B cell (primary cell): ENCODE data around the gene G6PD. TPM values are rescaled to one million over a fixed set of nuclear protein-coding genes. Genes with fewer than 3 reads are reported as not detected.
"Not testable (repeated sequence)": the region's sequence is repeated elsewhere in the genome, so short reads cannot be mapped to it uniquely, and the experiment has no call there.

ENCODE experiments used
- ATAC-seq: fragments of 200-7000 bp; cut with Tn5 transposase; one replicate; pipeline ENCODE4 v1.10.0; 2021; ENCODE audit warnings: low read depth, mild to moderate bottlenecking, moderate number of reproducible peaks, moderate library complexity
- CTCF ChIA-PET: fragments of 350-600 bp; sonication (Branson Sonifier 250); formaldehyde crosslinking; loops from one replicate; lab custom pipeline; 2021; ENCODE audit warnings: antibody characterized with exemption, inconsistent platforms; lab: Charles Lee
- POLR2A ChIA-PET: fragments of 350-600 bp; sonication (Branson Sonifier 250); formaldehyde crosslinking; loops from one replicate; lab custom pipeline; 2021; ENCODE audit warnings: antibody characterized with exemption; lab: Charles Lee
- DNase-seq: peaks from one replicate; pipeline ENCODE4 v3.0.0; 2013
- H2AFZ ChIP-seq: 2 replicates; pipeline ENCODE4 v1.6.1; 2012; ENCODE audit warnings: mild to moderate bottlenecking, low read depth, low read length; ENCODE audit not compliant: insufficient read depth, poor library complexity, severe bottlenecking
- H3K27ac ChIP-seq, 2 donors: 1 replicate in 1 of 2; 2 replicates in 1 of 2; pipeline ENCODE4 v1.5.1; 2012 to 2013; ENCODE audit warnings: low read length in 2 of 2, mild to moderate bottlenecking in 2 of 2, moderate library complexity in 1 of 2
- H3K27me3 ChIP-seq, 4 experiments: fragments of 200-600 bp in 1 of 4; sonication (generic) in 1 of 4; replicated peaks in 1 of 4; 1 replicate in 2 of 4; 2 replicates in 2 of 4; pipeline versions ENCODE4 v1.6.1 to v1.7.0; 2013 to 2016; ENCODE audit warnings: low read length in 3 of 4, mild to moderate bottlenecking in 2 of 4, mixed read lengths in 1 of 4, moderate library complexity in 1 of 4; ENCODE audit not compliant: insufficient read depth in 4 of 4, control insufficient read depth in 3 of 4; ENCODE audit errors: control extremely low read depth in 1 of 4
- H3K36me3 ChIP-seq, 2 experiments: replicated peaks in 1 of 2; 1 replicate in 1 of 2; 2 replicates in 1 of 2; pipeline versions ENCODE4 v1.6.1 to v1.7.1; 2013; ENCODE audit warnings: low read length in 1 of 2; ENCODE audit not compliant: insufficient read depth in 2 of 2, control insufficient read depth in 1 of 2; ENCODE audit errors: control extremely low read depth in 1 of 2, extremely low read depth in 1 of 2
- H3K4me1 ChIP-seq, 2 donors: fragments of 200-600 bp in 1 of 2; sonication (generic) in 1 of 2; 1 replicate in 1 of 2; 2 replicates in 1 of 2; pipeline versions ENCODE4 v1.5.1 to v1.6.1; 2013 to 2017; ENCODE audit warnings: low read length in 2 of 2; ENCODE audit not compliant: control insufficient read depth in 2 of 2, insufficient read depth in 2 of 2
- H3K4me2 ChIP-seq: replicated peaks from 2 replicates; pipeline ENCODE3; 2012; ENCODE audit warnings: mild to moderate bottlenecking, low read depth, low read length; ENCODE audit not compliant: poor library complexity, severe bottlenecking
- H3K4me3 ChIP-seq, 5 experiments: fragments of 200-600 bp in 1 of 5; sonication (generic) in 1 of 5; 1 replicate in 3 of 5; 2 replicates in 2 of 5; pipeline versions ENCODE4 v1.5.1 to v1.7.0; 2011 to 2016; ENCODE audit warnings: low read length in 4 of 5, mild to moderate bottlenecking in 4 of 5, low read depth in 2 of 5, control low read depth in 1 of 5, moderate library complexity in 1 of 5; ENCODE audit not compliant: insufficient read depth in 1 of 5; ENCODE audit errors: control extremely low read depth in 1 of 5, extremely low read depth in 1 of 5
- H3K79me2 ChIP-seq: fragments of 200-600 bp; sonication (generic); one replicate; pipeline ENCODE4 v1.6.0; 2016; ENCODE audit warnings: low read length; ENCODE audit not compliant: control insufficient read depth, insufficient read depth
- H3K9ac ChIP-seq: fragments of 200-600 bp; sonication (generic); 2 replicates; pipeline ENCODE4 v1.6.1; 2017; ENCODE audit warnings: mild to moderate bottlenecking, low read length, moderate library complexity
- H3K9me3 ChIP-seq, 3 donors: one replicate each; pipeline versions ENCODE4 v1.6.1 to v1.7.1; 2013; ENCODE audit warnings: low read length in 2 of 3; ENCODE audit not compliant: control insufficient read depth in 2 of 3, insufficient read depth in 1 of 3; ENCODE audit errors: control extremely low read depth in 1 of 3
- H4K20me1 ChIP-seq: 2 replicates; pipeline ENCODE4 v1.6.0; 2012; ENCODE audit warnings: mild to moderate bottlenecking, low read length; ENCODE audit not compliant: insufficient read depth, control insufficient read depth, poor library complexity, severe bottlenecking
- H3K27ac Mint-ChIP-seq: one replicate; pipeline ENCODE4 v1.8.0; 2021; ENCODE audit warnings: mixed read lengths
- H3K27me3 Mint-ChIP-seq: one replicate; pipeline ENCODE4 v1.8.0; 2021; ENCODE audit warnings: mixed read lengths
- H3K4me1 Mint-ChIP-seq: one replicate; pipeline ENCODE4 v1.8.0; 2021; ENCODE audit warnings: mixed read lengths
- H3K4me3 Mint-ChIP-seq: one replicate; pipeline ENCODE4 v1.8.0; 2021; ENCODE audit warnings: mixed read lengths
- H3K9me3 Mint-ChIP-seq: one replicate; pipeline ENCODE4 v1.8.0; 2022; ENCODE audit warnings: mixed read lengths; ENCODE audit not compliant: insufficient read depth
- WGBS: methylation state at CpG from one replicate; pipeline ENCODE4 v1.1.5; 2013; ENCODE audit warnings: missing lambda C conversion rate; ENCODE audit not compliant: insufficient coverage; 5-methylcytosine and 5-hydroxymethylcytosine counted together
- intact Hi-C: fragments of 100-400 bp; cut with micrococcal nuclease; formaldehyde crosslinking; loops from one replicate; pipeline ENCODE4 v1.10.0; 2022
- polyA plus RNA-seq: library from polyadenylated mRNA; depleted of rRNA; stranded (reverse); fragments of >200 nt; gene quantifications from 2 replicates; pipeline ENCODE4 v1.2.3, GENCODE V29; 2012
- total RNA-seq, 2 donors: library from RNA; stranded (reverse); fragments of 120-200 nt in 1 of 2; gene quantifications; 1 replicate in 1 of 2; 2 replicates in 1 of 2; pipeline versions ENCODE4 v1.2.3 to v1.2.4, GENCODE V29; 2013 to 2022

G6PD gene
- total and polyA plus RNA-seq, 2 donors (not counting 1 experiment from before 2014, with no cell fraction given) = 61.2 to 64.4 TPM

DNA sequence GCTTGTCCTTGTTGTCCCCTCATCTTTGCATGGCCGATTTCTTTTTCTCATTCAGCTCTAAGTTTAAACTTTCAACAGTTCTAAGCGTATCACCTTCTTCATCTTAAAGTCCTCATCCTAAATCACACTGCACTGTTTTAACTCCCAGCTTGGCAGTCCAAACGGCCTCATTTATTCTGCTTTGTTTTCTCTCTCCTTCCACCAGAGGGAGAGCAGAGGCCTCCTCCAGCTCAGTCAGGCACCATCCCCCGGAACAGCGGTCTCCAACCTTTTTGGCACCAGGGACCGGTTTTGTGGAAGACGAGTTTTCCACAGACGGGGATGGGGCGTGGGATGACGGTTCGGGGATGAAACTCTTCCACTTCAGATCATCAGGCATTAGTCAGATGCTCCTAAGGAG lies 23.7 kb upstream of the G6PD start:
- DNase-seq, H3K27me3 ChIP-seq, H3K27me3 Mint-ChIP-seq, H3K36me3 ChIP-seq, H3K4me3 Mint-ChIP-seq, H3K27ac Mint-ChIP-seq, H3K9me3 Mint-ChIP-seq, H2AFZ ChIP-seq, H3K4me3 ChIP-seq, H3K9ac ChIP-seq, H3K79me2 ChIP-seq, CTCF ChIA-PET, H3K4me2 ChIP-seq, H4K20me1 ChIP-seq, H3K4me1 ChIP-seq, intact Hi-C loops, H3K27ac ChIP-seq, POLR2A ChIA-PET, H3K4me1 Mint-ChIP-seq, H3K9me3 ChIP-seq, ATAC-seq: not testable (repeated sequence)
- no CpG with 5 or more reads among the region's 11 CpGs for WGBS

DNA sequence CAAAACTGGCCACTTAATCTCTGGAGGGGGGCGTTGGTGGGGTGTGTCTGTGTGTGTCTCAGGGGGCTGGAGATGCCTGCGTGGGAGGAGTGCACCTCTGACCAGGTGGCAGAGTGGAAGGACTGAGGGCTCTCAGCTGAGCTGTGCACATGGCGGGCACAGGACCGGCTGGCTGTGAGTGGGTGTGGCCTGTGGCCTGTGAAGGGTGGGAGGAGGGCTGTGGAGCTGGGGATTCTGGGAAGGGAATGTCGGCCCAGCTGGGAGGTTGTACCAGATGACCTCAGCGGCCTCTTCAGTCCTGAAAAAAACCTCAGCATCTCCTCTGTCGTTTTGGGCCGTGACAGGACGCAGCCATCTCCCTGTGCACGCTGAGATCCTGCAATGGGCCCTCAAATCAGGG lies 15.6 kb upstream of the G6PD start:
- POLR2A ChIA-PET, H3K9me3 Mint-ChIP-seq, DNase-seq, H3K27me3 Mint-ChIP-seq, H3K4me1 ChIP-seq, H3K9ac ChIP-seq, H3K4me1 Mint-ChIP-seq, H2AFZ ChIP-seq, H3K4me3 Mint-ChIP-seq, H3K9me3 ChIP-seq, H3K27me3 ChIP-seq, CTCF ChIA-PET, H3K27ac ChIP-seq, H3K4me3 ChIP-seq, H3K79me2 ChIP-seq, H4K20me1 ChIP-seq, H3K36me3 ChIP-seq, H3K27ac Mint-ChIP-seq, ATAC-seq, H3K4me2 ChIP-seq, intact Hi-C loops: not testable (repeated sequence)
- WGBS = no CpG with 5 or more reads among the region's 10 CpGs

DNA sequence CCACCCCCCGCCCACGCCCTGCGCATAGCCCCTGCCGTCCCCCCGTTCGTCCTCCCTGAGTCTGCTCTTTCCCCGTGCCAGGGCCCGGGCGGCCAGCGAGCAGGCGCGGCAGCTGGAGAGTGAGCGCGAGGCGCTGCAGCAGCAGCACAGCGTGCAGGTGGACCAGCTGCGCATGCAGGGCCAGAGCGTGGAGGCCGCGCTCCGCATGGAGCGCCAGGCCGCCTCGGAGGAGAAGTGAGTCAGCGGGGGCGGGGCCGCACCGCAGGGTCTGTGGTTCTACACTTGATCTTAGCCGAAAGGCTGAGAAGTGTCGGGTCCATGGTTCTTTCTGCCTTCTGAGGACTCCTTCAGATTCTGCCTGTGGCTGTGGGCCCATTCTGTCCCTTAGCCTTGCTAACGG lies 13.7 kb upstream of the G6PD start:
- WGBS = no CpG with 5 or more reads among the region's 31 CpGs
- H2AFZ ChIP-seq, DNase-seq, H3K4me1 Mint-ChIP-seq, H3K9me3 ChIP-seq, H3K4me3 Mint-ChIP-seq, H3K4me2 ChIP-seq, POLR2A ChIA-PET, H3K79me2 ChIP-seq, ATAC-seq, H4K20me1 ChIP-seq, H3K9ac ChIP-seq, H3K9me3 Mint-ChIP-seq, H3K27me3 Mint-ChIP-seq, H3K27me3 ChIP-seq, H3K27ac Mint-ChIP-seq, intact Hi-C loops, H3K4me1 ChIP-seq, H3K4me3 ChIP-seq, CTCF ChIA-PET, H3K36me3 ChIP-seq, H3K27ac ChIP-seq: not testable (repeated sequence)

DNA sequence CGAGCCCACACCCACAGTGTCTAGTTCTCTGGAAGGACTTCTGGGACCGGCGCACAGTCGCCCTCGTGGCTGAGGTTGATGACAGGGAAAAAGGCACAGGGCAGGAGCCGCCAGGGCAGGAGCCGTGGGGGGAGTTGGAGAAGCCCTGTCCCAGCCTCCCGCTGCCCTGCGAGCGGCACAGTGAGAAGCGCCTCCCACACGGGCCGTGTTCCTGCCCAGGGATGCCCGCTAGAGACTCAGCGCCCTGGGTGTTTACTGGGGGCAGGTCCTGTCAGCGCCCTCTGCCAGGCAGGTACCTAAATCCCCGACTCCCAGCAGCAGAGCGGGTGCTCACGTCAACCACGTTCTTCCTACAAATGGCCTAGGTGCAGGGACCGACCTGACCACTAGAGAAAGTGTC lies 12.2 kb upstream of the G6PD start:
- H4K20me1 ChIP-seq = peaks cover 15% of the 10 kb centered on the region
- H3K4me1 Mint-ChIP-seq, H3K27me3 Mint-ChIP-seq, H3K9me3 Mint-ChIP-seq, H3K27ac ChIP-seq, H3K4me2 ChIP-seq, H3K4me3 ChIP-seq, CTCF ChIA-PET, H2AFZ ChIP-seq, intact Hi-C loops, H3K27me3 ChIP-seq, H3K9ac ChIP-seq, H3K36me3 ChIP-seq, H3K9me3 ChIP-seq, DNase-seq, H3K4me3 Mint-ChIP-seq, H3K27ac Mint-ChIP-seq, ATAC-seq, H3K4me1 ChIP-seq, POLR2A ChIA-PET: not testable (repeated sequence)
- peaks cover 17% of the 10 kb centered on the region for H3K79me2 ChIP-seq
- no CpG with 5 or more reads among the region's 21 CpGs for WGBS
